ENCODE data around the gene PEA15. TPM values are rescaled to one million over a fixed set of nuclear protein-coding genes. Genes with fewer than 3 reads are reported as not detected.

The PEA15 gene
- total and polyA plus RNA-seq, 9 of the 15 experiments (the other 6 are each of a cell fraction or from before 2014, with no cell fraction given), result 8.2 to 175 (median 35.4) TPM

GRCh38 chr1:160186246-160186645 lies 18.9 kb upstream of the PEA15 start (continued):
- TF ChIP-seq NFYB (IDR thresholded peaks at IDR 0.05; ENCODE audit: extremely low read depth, insufficient read length) (no peak), CREB5 (CRISPR knock-in tag; IDR thresholded peaks at IDR 0.05) (no peak), RAD51 (IDR thresholded peaks at IDR 0.05; ENCODE audit: borderline replicate concordance, low read depth) (no peak), OTX1 (CRISPR knock-in tag; IDR thresholded peaks at IDR 0.05) (no peak), ZFPM2 (CRISPR knock-in tag; IDR thresholded peaks at IDR 0.05) (no peak), E2F3 (CRISPR knock-in tag; IDR thresholded peaks at IDR 0.05) (no peak), CTCF (IDR thresholded peaks at IDR 0.05 in 2 of 3, conservative IDR thresholded peaks at IDR 0.05 in 1 of 3; ENCODE audit: insufficient read depth in 2 of 3, low read depth in 1 of 3, low read length in 3 of 3) (no peak), CEBPG (CRISPR knock-in tag; IDR thresholded peaks at IDR 0.05) (no peak), CEBPG (tag; conservative IDR thresholded peaks at IDR 0.05 in 1 of 2, IDR thresholded peaks at IDR 0.05 in 1 of 2) (no peak), ZNF23 (CRISPR knock-in tag; IDR thresholded peaks at IDR 0.05) (no peak)
- TF ChIP-seq, protein P1, sequence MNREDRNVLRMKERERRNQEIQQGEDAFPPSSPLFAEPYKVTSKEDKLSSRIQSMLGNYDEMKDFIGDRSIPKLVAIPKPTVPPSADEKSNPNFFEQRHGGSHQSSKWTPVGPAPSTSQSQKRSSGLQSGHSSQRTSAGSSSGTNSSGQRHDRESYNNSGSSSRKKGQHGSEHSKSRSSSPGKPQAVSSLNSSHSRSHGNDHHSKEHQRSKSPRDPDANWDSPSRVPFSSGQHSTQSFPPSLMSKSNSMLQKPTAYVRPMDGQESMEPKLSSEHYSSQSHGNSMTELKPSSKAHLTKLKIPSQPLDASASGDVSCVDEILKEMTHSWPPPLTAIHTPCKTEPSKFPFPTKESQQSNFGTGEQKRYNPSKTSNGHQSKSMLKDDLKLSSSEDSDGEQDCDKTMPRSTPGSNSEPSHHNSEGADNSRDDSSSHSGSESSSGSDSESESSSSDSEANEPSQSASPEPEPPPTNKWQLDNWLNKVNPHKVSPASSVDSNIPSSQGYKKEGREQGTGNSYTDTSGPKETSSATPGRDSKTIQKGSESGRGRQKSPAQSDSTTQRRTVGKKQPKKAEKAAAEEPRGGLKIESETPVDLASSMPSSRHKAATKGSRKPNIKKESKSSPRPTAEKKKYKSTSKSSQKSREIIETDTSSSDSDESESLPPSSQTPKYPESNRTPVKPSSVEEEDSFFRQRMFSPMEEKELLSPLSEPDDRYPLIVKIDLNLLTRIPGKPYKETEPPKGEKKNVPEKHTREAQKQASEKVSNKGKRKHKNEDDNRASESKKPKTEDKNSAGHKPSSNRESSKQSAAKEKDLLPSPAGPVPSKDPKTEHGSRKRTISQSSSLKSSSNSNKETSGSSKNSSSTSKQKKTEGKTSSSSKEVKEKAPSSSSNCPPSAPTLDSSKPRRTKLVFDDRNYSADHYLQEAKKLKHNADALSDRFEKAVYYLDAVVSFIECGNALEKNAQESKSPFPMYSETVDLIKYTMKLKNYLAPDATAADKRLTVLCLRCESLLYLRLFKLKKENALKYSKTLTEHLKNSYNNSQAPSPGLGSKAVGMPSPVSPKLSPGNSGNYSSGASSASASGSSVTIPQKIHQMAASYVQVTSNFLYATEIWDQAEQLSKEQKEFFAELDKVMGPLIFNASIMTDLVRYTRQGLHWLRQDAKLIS (CRISPR knock-in tag; IDR thresholded peaks at IDR 0.05), result no peak
